ENCODE measurements around the gene MC2R.

DNA sequence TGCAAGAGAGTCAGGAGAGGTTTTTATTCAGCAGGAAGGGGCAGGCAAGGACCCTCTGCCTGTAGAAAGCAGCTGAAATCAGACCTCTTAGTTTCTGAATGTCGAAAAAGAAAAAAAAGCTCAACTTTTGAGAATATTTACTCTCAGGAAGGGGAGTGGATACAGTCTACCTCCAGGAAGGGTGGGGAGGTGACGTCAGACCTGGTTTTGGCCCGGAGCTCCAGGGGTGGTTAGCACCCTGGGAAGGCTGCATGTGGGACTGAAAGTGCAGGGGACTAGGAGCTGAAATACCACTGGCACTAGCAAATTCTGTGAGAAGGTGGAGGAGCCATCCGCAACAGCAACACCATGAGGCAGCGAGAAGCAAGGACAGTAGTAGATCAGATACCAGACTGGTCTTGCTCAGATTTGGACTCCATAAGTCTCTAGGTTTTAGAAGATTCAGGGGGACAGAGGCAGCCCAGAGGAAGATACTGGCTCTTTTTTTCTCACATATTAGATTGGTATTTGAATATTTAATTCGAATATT is 19.8 kb downstream of the MC2R start:
- TF ChIP-seq, protein P1, sequence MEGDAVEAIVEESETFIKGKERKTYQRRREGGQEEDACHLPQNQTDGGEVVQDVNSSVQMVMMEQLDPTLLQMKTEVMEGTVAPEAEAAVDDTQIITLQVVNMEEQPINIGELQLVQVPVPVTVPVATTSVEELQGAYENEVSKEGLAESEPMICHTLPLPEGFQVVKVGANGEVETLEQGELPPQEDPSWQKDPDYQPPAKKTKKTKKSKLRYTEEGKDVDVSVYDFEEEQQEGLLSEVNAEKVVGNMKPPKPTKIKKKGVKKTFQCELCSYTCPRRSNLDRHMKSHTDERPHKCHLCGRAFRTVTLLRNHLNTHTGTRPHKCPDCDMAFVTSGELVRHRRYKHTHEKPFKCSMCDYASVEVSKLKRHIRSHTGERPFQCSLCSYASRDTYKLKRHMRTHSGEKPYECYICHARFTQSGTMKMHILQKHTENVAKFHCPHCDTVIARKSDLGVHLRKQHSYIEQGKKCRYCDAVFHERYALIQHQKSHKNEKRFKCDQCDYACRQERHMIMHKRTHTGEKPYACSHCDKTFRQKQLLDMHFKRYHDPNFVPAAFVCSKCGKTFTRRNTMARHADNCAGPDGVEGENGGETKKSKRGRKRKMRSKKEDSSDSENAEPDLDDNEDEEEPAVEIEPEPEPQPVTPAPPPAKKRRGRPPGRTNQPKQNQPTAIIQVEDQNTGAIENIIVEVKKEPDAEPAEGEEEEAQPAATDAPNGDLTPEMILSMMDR (IDR thresholded peaks at IDR 0.05) = no peak
- TF ChIP-seq SIN3A (IDR thresholded peaks at IDR 0.05; ENCODE audit: borderline replicate concordance, insufficient read depth, low read depth, low read length) = no peak
- TF ChIP-seq POLR2AphosphoS5 (IDR thresholded peaks at IDR 0.05; ENCODE audit: low read depth, low read length) = no peak
- TF ChIP-seq TCF7L2 (IDR thresholded peaks at IDR 0.05; ENCODE audit: low read depth, low read length) = no peak

Measured in Panc1 (cell line).